IMR-90 (cell line): ENCODE measurements around the gene ZFPM1. TPM values are rescaled to one million over a fixed set of nuclear protein-coding genes. Genes with fewer than 3 reads are reported as not detected.

Experiments used
- ATAC-seq: fragments of 200-7000 bp; cut with Tn5 transposase; 2 replicates; pipeline ENCODE4 v1.9.1; 2020; ENCODE audit warnings: low read depth, mild to moderate bottlenecking, moderate library complexity
- BruUV-seq: library from RNA; stranded (reverse); fragments of 400-500 nt; replicated peaks from 2 replicates; lab custom pipeline; 2021; lab: Mats Ljungman, UMichigan
- CTCF ChIA-PET: fragments of 300-600 bp; formaldehyde crosslinking; extraction: SDS; loops from one replicate; lab custom pipeline; 2021; ENCODE audit warnings: antibody characterized with exemption; lab: Yijun Ruan, JAX
- POLR2A ChIA-PET: fragments of 300-600 bp; sonication (Branson Sonifier 250); formaldehyde crosslinking; loops from one replicate; lab custom pipeline; 2022; ENCODE audit warnings: antibody characterized with exemption; ENCODE audit not compliant: unreplicated experiment; lab: Charles Lee
- DNase-seq: peaks from one replicate; pipeline ENCODE4 v3.0.0; 2013
- H2AFZ ChIP-seq: replicated peaks from 2 replicates; pipeline ENCODE3; 2013; ENCODE audit warnings: low read length, mild to moderate bottlenecking; ENCODE audit not compliant: poor library complexity
- H2AK5ac ChIP-seq: 2 replicates; pipeline ENCODE4 v1.6.1; 2013; ENCODE audit warnings: low read depth, low read length, inconsistent platforms
- H2AK9ac ChIP-seq: replicated peaks from 2 replicates; pipeline ENCODE3; 2013; ENCODE audit warnings: mild to moderate bottlenecking, low read depth, low read length, moderate library complexity; ENCODE audit not compliant: poor library complexity
- H2BK120ac ChIP-seq: 2 replicates; pipeline ENCODE4 v1.6.1; 2013; ENCODE audit warnings: low read depth, low read length, inconsistent platforms
- H2BK15ac ChIP-seq: 3 replicates; pipeline ENCODE4 v1.6.1; 2013; ENCODE audit warnings: low read depth, low read length, inconsistent platforms
- H2BK20ac ChIP-seq: 2 replicates; pipeline ENCODE4 v1.6.1; 2013; ENCODE audit warnings: low read depth, mild to moderate bottlenecking, inconsistent platforms, low read length, moderate library complexity
- H2BK5ac ChIP-seq: 2 replicates; pipeline ENCODE4 v1.6.1; 2013; ENCODE audit warnings: mild to moderate bottlenecking, low read depth, low read length, inconsistent platforms; ENCODE audit not compliant: poor library complexity, severe bottlenecking
- H3K14ac ChIP-seq: replicated peaks from 2 replicates; pipeline ENCODE4 v1.6.1; 2013; ENCODE audit warnings: low read depth, low read length, inconsistent platforms
- H3K18ac ChIP-seq: 2 replicates; pipeline ENCODE4 v1.6.1; 2013; ENCODE audit warnings: low read depth, low read length, control low read depth
- H3K23ac ChIP-seq: 2 replicates; pipeline ENCODE4 v1.6.1; 2013; ENCODE audit warnings: low read depth, low read length, inconsistent platforms
- H3K27ac ChIP-seq: 2 replicates; pipeline ENCODE4 v1.5.1; 2013; ENCODE audit warnings: mild to moderate bottlenecking, control low read depth, low read length; ENCODE audit not compliant: insufficient read depth
- H3K27me3 ChIP-seq: 2 replicates; pipeline ENCODE4 v1.6.1; 2013; ENCODE audit warnings: low read length; ENCODE audit not compliant: control insufficient read depth, insufficient read depth
- H3K36me3 ChIP-seq: 2 replicates; pipeline ENCODE4 v1.6.1; 2013; ENCODE audit warnings: low read length, mixed read lengths; ENCODE audit not compliant: control insufficient read depth, insufficient read depth
- H3K4ac ChIP-seq: 2 replicates; pipeline ENCODE4 v1.6.1; 2013; ENCODE audit warnings: low read depth, low read length, inconsistent platforms
- H3K4me1 ChIP-seq: 2 replicates; pipeline ENCODE4 v1.6.1; 2013; ENCODE audit warnings: low read length, mixed read lengths; ENCODE audit not compliant: control insufficient read depth, insufficient read depth
- H3K4me2 ChIP-seq: 2 replicates; pipeline ENCODE4 v1.6.1; 2013; ENCODE audit warnings: low read depth, mild to moderate bottlenecking, control low read depth, low read length, moderate library complexity
- H3K4me3 ChIP-seq: 2 replicates; pipeline ENCODE4 v1.5.1; 2013; ENCODE audit warnings: low read depth, mild to moderate bottlenecking, control low read depth, low read length, moderate library complexity; ENCODE audit not compliant: insufficient read depth
- H3K56ac ChIP-seq: 2 replicates; pipeline ENCODE4 v1.6.1; 2013; ENCODE audit warnings: low read length, inconsistent platforms; ENCODE audit not compliant: insufficient read depth; ENCODE audit errors: extremely low read depth
- H3K79me1 ChIP-seq, 2 experiments: 2 replicates each; pipeline ENCODE4 v1.6.1; 2013; ENCODE audit warnings: low read length in 2 of 2, inconsistent platforms in 1 of 2, low read depth in 1 of 2
- H3K9ac ChIP-seq: 2 replicates; pipeline ENCODE4 v1.6.1; 2013; ENCODE audit warnings: low read depth, low read length, control low read depth
- H3K9me1 ChIP-seq: 2 replicates; pipeline ENCODE4 v1.6.1; 2013; ENCODE audit warnings: low read length, inconsistent platforms; ENCODE audit not compliant: insufficient read depth
- H3K9me3 ChIP-seq: 2 replicates; pipeline ENCODE4 v1.6.1; 2013; ENCODE audit warnings: low read length; ENCODE audit not compliant: control insufficient read depth, insufficient read depth
- H4K20me1 ChIP-seq: 2 replicates; pipeline ENCODE4 v1.6.1; 2013; ENCODE audit warnings: low read length, inconsistent platforms; ENCODE audit not compliant: insufficient read depth
- H4K5ac ChIP-seq: 2 replicates; pipeline ENCODE4 v1.6.1; 2013; ENCODE audit warnings: mild to moderate bottlenecking, low read depth, low read length, control low read depth
- H4K8ac ChIP-seq, 2 experiments: 2 replicates each; pipeline ENCODE4 v1.6.1; 2013; ENCODE audit warnings: low read depth in 2 of 2, low read length in 2 of 2, control low read depth in 1 of 2, inconsistent platforms in 1 of 2
- H4K91ac ChIP-seq: 2 replicates; pipeline ENCODE4 v1.6.1; 2013; ENCODE audit warnings: low read depth, low read length, inconsistent platforms; ENCODE audit not compliant: insufficient read depth
- BHLHE40 ChIP-seq: fragments of 150-350 bp; IDR thresholded peaks from 2 replicates; pipeline ENCODE4 v1.6.1; 2016; ENCODE audit warnings: mild to moderate bottlenecking, low read depth, low read length
- CEBPB ChIP-seq: IDR thresholded peaks from 2 replicates; pipeline ENCODE4 v1.6.1; 2012; ENCODE audit warnings: low read depth, low read length, improper control_type of control experiment
- CHD1 ChIP-seq: IDR thresholded peaks from 2 replicates; pipeline ENCODE4 v1.6.1; 2012; ENCODE audit warnings: low read depth, low read length, improper control_type of control experiment
- ELK1 ChIP-seq: fragments of 150-350 bp; IDR thresholded peaks from 2 replicates; pipeline ENCODE4 v1.6.1; 2016; ENCODE audit warnings: low read depth, mild to moderate bottlenecking, low read length, moderate library complexity, borderline replicate concordance
- FOS ChIP-seq: fragments of 150-350 bp; IDR thresholded peaks from 2 replicates; pipeline ENCODE4 v1.6.1; 2016; ENCODE audit warnings: low read depth, low read length
- MAFK ChIP-seq: IDR thresholded peaks from 2 replicates; pipeline ENCODE4 v1.6.1; 2012; ENCODE audit warnings: low read depth, low read length, improper control_type of control experiment
- MAZ ChIP-seq: IDR thresholded peaks from 2 replicates; pipeline ENCODE4 v1.6.1; 2012; ENCODE audit warnings: low read depth, mild to moderate bottlenecking, low read length, improper control_type of control experiment, moderate library complexity, borderline replicate concordance
- MXI1 ChIP-seq: IDR thresholded peaks from 2 replicates; pipeline ENCODE4 v1.6.1; 2012; ENCODE audit warnings: low read depth, mild to moderate bottlenecking, low read length, moderate library complexity, borderline replicate concordance
- NFE2L2 ChIP-seq: fragments of 150-350 bp; IDR thresholded peaks from 2 replicates; pipeline ENCODE4 v1.6.1; 2016; ENCODE audit warnings: low read depth, mild to moderate bottlenecking, low read length
- POLR2A ChIP-seq: IDR thresholded peaks from 2 replicates; pipeline ENCODE4 v1.6.1; 2012; ENCODE audit warnings: mild to moderate bottlenecking, low read depth, low read length
- RAD21 ChIP-seq: IDR thresholded peaks from 2 replicates; pipeline ENCODE4 v1.6.1; 2012; ENCODE audit warnings: low read length, improper control_type of control experiment
- RCOR1 ChIP-seq: IDR thresholded peaks from 2 replicates; pipeline ENCODE4 v1.6.1; 2012; ENCODE audit warnings: mild to moderate bottlenecking, low read length, improper control_type of control experiment; ENCODE audit not compliant: insufficient replicate concordance
- RFX5 ChIP-seq: IDR thresholded peaks from 2 replicates; pipeline ENCODE4 v1.8.0; 2012; ENCODE audit warnings: low read depth, mild to moderate bottlenecking, low read length, moderate library complexity
- SMC3 ChIP-seq: fragments of 150-350 bp; IDR thresholded peaks from 2 replicates; pipeline ENCODE4 v1.6.1; 2016; ENCODE audit warnings: low read depth, mild to moderate bottlenecking, antibody characterized with exemption, low read length, moderate library complexity
- WGBS, 2 experiments: methylation state at CpG; one replicate each; pipeline versions ENCODE4 v1.1.5 to v1.1.7; 2013; ENCODE audit warnings: missing lambda C conversion rate in 2 of 2; ENCODE audit not compliant: insufficient read length in 1 of 2; ENCODE audit errors: extremely low coverage in 2 of 2; 5-methylcytosine and 5-hydroxymethylcytosine counted together
- dilution Hi-C: fragments of 300-500 bp; cut with HindIII; formaldehyde crosslinking; loops from one replicate; pipeline ENCODE4 v1.14.3; 2018; ENCODE audit warnings: low sequenced_read_pairs; ENCODE audit not compliant: unreplicated experiment
- in situ Hi-C: fragments of 300-500 bp; cut with MboI; formaldehyde crosslinking; loops from 3 replicates; pipeline ENCODE4 v1.14.3; 2019; ENCODE audit warnings: low sequenced_read_pairs, inconsistent platforms, mixed read lengths
- intact Hi-C: fragments of 100-400 bp; cut with micrococcal nuclease; formaldehyde crosslinking; loops from 2 replicates; pipeline ENCODE4 v1.10.0; 2022
- polyA plus RNA-seq, 3 experiments: library from polyadenylated mRNA; depleted of rRNA; stranded (reverse); fragments of >200 nt; gene quantifications; 2 replicates each; pipeline ENCODE4 v1.2.3, GENCODE V29; 2012; ENCODE audit warnings: low replicate concordance in 1 of 3
- total RNA-seq: library from RNA; depleted of rRNA; stranded (reverse); fragments of >200 nt; gene quantifications from 2 replicates; pipeline ENCODE4 v1.2.3, GENCODE V29; 2012
- TF ChIP-seq, protein P1 (sequence below): fragments of 150-350 bp; IDR thresholded peaks from 2 replicates; pipeline ENCODE4 v1.6.1; 2017; ENCODE audit warnings: mild to moderate bottlenecking, antibody characterized with exemption, low read length, low read depth
- TF ChIP-seq, protein P2 (sequence below): conservative IDR thresholded peaks from 2 replicates; pipeline ENCODE4 v1.5.1; 2012; ENCODE audit warnings: mild to moderate bottlenecking, low read depth, low read length, improper control_type of control experiment

ZFPM1 gene
- total and polyA plus RNA-seq, 2 of the 4 experiments (the other 2 are of a cell fraction): 0.36 to 1.1 TPM

- ATAC-seq: no peak
- H3K9ac ChIP-seq: no peak overlapping the region
- no peak overlapping the region for H3K4ac ChIP-seq
- H3K27me3 ChIP-seq: no peaks in the 10 kb centered on the region
- H2BK5ac ChIP-seq: no peak overlapping the region
- no peaks in the 10 kb centered on the region for H3K36me3 ChIP-seq
- H3K23ac ChIP-seq: no peak overlapping the region
- no peak overlapping the region for H2AFZ ChIP-seq
- H3K4me3 ChIP-seq: no peak overlapping the region
- H3K18ac ChIP-seq: no peak overlapping the region
- dilution Hi-C loops (no loop called here), intact Hi-C loops (no loop called here), in situ Hi-C loops (no loop called here)
- ChIA-PET CTCF (no interaction called here), POLR2A (no interaction called here)
- DNase-seq: no peak
- no peak overlapping the region for H3K14ac ChIP-seq
- BruUV-seq: no TSS peak
- H3K27ac ChIP-seq: no peak overlapping the region
- peaks cover 0 to 13% of the 10 kb centered on the region in 2 experiments; a peak in 2 of 4 replicates for H3K79me1 ChIP-seq
- H2BK120ac ChIP-seq: no peak overlapping the region
- H3K4me1 ChIP-seq: peaks cover 7% of the 10 kb centered on the region
- peaks cover 43% of the 10 kb centered on the region for H4K20me1 ChIP-seq
- no peak overlapping the region for H2BK15ac ChIP-seq
- no peak overlapping the region for H2AK5ac ChIP-seq
- WGBS, 2 experiments: 89% methylated on average over 15 of the region's 26 CpGs; no CpG with 5 or more reads in 1 of the 2 experiments
- no peaks in the 10 kb centered on the region for H3K9me3 ChIP-seq
- no peak overlapping the region for H4K91ac ChIP-seq
- no peak overlapping the region for H4K8ac ChIP-seq
- H2AK9ac ChIP-seq: no peak overlapping the region
- no peak overlapping the region for H3K56ac ChIP-seq
- H2BK20ac ChIP-seq: no peak overlapping the region
- no peak overlapping the region for H3K4me2 ChIP-seq
- no peak for TF ChIP-seq RAD21
- no peak for TF ChIP-seq POLR2A
- no peak for TF ChIP-seq ELK1
- no peak for TF ChIP-seq MAZ
- TF ChIP-seq CEBPB: no peak
- no peak for TF ChIP-seq SMC3
- no peak for TF ChIP-seq FOS
- no peak for TF ChIP-seq RFX5
- TF ChIP-seq, protein P1, sequence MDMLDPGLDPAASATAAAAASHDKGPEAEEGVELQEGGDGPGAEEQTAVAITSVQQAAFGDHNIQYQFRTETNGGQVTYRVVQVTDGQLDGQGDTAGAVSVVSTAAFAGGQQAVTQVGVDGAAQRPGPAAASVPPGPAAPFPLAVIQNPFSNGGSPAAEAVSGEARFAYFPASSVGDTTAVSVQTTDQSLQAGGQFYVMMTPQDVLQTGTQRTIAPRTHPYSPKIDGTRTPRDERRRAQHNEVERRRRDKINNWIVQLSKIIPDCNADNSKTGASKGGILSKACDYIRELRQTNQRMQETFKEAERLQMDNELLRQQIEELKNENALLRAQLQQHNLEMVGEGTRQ: no peak
- no peak for TF ChIP-seq CHD1
- TF ChIP-seq MXI1: no peak
- TF ChIP-seq RCOR1: no peak
- TF ChIP-seq MAFK: no peak
- TF ChIP-seq, protein P2, sequence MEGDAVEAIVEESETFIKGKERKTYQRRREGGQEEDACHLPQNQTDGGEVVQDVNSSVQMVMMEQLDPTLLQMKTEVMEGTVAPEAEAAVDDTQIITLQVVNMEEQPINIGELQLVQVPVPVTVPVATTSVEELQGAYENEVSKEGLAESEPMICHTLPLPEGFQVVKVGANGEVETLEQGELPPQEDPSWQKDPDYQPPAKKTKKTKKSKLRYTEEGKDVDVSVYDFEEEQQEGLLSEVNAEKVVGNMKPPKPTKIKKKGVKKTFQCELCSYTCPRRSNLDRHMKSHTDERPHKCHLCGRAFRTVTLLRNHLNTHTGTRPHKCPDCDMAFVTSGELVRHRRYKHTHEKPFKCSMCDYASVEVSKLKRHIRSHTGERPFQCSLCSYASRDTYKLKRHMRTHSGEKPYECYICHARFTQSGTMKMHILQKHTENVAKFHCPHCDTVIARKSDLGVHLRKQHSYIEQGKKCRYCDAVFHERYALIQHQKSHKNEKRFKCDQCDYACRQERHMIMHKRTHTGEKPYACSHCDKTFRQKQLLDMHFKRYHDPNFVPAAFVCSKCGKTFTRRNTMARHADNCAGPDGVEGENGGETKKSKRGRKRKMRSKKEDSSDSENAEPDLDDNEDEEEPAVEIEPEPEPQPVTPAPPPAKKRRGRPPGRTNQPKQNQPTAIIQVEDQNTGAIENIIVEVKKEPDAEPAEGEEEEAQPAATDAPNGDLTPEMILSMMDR: no peak
- no peak for TF ChIP-seq BHLHE40
- TF ChIP-seq NFE2L2: no peak
- H3K9me1 ChIP-seq: 0 out of 2 replicates have a peak, but pooled peaks cover 2% of the 10 kb centered on the region
- H4K5ac ChIP-seq: no peak overlapping the region
Measured at GRCh38 chr16:88476817-88477397, 23.8 kb downstream of the ZFPM1 start.
